GM21717 (cell line): ENCODE results near the gene PRPSAP2.
A peak's percentile ranks its signal among the peaks of the same experiment; 100 is the strongest.
"Not testable (repeated sequence)": the region's sequence is repeated elsewhere in the genome, so short reads cannot be mapped to it uniquely, and the experiment has no call there.

Experiments used
- ATAC-seq: cut with Tn5 transposase; IDR thresholded peaks from one replicate; pipeline ENCODE4 v1.9.1; 2021; ENCODE audit warnings: mild to moderate bottlenecking, moderate library complexity; ENCODE audit not compliant: unreplicated experiment

PRPSAP2 gene, protein sequence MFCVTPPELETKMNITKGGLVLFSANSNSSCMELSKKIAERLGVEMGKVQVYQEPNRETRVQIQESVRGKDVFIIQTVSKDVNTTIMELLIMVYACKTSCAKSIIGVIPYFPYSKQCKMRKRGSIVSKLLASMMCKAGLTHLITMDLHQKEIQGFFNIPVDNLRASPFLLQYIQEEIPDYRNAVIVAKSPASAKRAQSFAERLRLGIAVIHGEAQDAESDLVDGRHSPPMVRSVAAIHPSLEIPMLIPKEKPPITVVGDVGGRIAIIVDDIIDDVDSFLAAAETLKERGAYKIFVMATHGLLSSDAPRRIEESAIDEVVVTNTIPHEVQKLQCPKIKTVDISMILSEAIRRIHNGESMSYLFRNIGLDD

DNA sequence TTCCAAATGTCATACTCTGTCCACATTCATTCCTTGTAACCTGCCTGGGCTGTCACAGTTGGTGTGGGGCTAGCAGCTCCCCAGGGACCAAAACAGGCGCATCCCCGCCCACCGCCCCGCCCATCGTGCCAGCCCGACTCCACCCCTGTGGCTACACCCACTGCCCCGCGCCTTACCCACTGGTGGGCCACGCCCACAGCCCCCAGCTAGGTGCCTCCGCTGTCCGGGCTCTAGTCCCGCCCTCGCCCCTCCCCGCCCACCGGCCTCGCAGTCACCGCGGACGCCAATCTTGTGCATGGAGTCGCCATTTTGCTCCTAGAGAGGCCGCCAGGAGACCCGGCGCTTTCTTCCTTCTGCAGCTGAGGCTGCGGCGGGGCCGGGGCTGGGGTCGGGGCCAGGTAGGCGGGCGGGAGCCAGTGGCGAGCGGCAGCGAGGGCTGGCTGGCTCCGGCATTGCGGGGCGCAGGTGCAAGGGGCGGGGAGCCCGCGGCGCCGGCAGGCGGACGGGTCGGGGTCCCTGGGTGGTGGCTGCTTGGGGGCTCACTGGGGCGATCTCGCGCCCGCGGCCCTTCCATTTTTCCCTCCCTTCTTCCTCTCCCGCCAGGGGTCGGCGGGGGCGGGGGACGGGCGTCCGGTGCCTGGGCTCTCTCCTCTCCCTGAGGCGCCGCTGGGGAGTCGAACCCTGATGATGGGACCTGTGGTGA is at the start of gene PRPSAP2:
PRPSAP2 (plus strand) TSS at position 268 of the 703 bp plus-strand sequence. CDS start 7,703 bp downstream, outside the sequence.
- peak; percentile 42 for ATAC-seq

DNA sequence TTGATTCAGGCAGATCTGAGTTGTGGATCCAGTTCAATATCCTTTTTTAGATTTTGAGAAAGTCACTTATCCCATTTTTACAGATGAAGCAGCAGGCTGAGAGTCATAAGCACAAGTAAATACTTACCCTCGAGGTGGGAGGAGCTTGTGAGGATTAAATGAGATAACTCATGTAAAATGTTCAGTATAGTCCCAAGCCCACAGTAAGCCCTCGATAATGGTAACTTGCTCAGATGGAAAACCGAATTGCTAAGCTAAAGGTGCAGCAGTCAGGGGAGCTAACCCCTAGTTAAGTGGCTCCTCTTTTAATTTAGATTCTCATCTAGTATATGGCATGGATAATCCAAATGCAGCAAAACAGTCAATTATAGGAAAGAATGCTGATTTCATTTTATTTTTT is 42.0 kb upstream of the PRPSAP2 start:
- ATAC-seq: not testable (repeated sequence)

DNA sequence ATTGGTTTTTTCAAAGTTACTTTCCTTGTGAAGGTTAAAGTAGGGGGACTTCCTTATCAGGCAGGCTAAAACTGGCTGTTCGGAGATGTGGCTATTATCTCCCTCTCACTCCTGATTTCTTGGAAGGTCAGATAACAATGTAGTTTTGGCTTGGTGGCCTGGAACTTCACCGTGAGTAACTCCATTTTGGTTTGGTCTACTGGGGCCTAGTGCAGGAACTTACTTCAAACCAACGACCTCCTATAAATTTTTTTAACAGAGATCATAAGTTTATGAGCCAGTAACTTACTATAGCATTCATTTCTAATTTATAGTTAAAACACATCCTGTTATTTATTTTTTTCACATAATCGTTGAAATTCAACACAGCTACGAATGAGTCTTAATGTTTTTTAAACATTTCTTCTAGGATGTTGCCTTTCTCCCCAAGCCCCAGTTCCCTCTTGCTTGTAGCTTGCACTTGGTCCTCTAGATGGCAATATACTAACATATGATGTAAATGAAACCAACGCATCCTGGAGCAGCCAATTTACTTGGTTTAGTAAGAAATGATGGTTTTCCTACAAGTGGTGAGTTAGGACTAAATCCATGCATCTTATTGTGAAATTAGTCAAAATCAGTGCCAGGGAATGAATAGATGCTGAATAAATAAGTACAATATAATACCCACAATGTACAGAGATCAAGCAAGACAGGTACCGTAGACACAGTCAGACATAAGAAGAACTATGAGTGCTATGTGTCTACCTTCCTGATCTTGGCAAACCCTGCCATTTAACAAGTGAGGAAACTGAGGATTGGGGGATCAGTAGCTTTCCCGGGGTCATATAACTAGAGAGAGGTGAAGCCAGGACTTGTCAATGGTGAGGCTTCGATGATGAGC is 41.2 kb upstream of the PRPSAP2 start:
- not testable (repeated sequence) for ATAC-seq

DNA sequence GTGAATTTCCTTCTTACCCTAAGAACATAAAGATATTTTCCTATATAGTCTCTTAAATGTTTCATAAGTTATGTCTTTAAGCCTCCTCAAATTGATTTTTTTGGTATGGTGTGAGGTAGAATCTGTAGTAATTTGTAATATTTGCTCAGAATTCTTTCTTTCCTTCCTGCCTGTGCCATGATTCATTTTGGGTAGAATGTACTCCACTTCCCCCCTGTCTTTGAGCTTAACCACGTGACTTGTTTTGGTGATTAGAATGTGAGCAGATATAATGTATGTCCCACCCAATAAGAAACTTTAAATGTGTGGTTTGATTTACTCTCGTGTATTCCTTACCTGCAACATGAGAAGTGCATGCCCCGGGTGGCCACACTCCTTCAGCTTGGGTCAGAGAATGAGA is 36.5 kb upstream of the PRPSAP2 start:
- not testable (repeated sequence) for ATAC-seq

DNA sequence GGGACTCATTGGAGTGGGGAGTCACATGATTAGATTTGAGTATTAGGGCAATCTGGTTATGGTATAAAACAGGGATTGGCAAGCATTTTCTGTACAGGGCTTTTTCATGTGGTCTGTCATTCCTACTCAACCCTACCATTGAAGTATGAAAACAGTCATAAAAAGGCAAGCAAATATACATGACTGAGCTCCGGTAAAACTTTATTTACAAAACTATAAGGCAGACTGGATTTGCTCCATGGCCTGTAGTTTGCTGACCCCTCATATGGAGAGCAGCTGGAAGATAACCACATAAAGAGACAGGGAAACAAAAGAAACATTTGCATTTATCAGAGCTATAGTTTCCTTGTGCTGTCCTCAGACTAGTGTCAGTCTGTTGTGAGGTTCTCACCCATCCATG is 30.3 kb upstream of the PRPSAP2 start:
- ATAC-seq: not testable (repeated sequence)

DNA sequence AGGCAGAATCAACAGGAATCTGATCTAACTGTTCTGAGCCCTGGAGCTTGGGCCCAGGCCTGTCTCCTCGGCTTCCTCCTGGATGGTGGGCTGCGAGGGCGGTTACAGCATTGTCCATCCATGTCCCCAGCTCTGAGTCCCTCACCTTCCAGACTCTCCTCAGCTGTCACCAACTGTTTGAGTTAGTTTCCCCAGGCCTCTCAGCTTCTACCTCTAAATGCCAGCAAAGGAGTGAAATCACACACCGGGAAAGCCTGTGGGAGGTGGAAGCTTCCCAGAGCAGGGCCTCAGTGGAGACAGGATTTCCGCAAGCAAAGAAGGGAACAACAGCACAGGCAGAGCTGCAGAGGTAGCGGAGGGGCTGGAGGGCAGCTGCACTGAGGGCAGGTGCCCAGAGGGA is 9.4 kb upstream of the PRPSAP2 start:
- no peak for ATAC-seq

DNA sequence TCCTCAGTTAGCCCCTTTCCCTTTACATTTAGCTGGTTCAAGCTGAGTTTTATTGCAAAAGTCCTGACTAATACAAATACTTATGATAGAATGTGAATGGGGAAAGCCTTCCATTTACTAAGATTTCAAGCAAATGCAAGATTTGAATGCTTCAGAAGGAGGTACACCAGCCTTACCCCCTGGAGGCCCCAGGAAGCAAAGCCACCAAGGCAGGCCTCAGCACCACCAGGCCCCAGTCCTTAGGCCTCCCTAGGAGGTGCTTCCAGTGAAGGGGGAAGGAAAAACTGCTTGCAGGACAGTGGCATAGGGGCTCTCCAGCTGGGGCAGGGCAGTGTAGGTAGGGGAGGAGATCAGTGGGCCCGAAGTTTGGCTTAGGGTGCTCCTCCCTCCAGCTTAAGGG is 7.3 kb upstream of the PRPSAP2 start:
- ATAC-seq: no peak

DNA sequence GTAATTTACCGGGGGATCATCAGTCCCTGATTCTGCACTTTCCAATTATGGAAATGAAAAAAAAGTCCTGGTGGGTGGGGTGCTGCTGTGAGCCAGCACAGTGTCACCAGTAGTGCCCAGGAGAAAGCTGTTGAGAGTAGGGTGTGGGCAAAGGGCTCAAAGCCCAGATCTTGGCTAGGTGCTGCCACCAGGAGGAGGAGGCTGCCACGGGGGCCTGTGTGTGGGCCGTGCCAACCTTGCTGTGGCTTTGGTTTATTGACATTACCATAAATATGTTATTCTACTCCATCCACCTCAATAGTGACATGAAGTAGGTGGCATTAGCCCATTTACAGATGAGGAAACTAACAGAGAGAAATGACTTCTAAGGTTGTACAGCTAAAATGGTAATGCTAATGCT is 6.7 kb upstream of the PRPSAP2 start:
- ATAC-seq: no peak

DNA sequence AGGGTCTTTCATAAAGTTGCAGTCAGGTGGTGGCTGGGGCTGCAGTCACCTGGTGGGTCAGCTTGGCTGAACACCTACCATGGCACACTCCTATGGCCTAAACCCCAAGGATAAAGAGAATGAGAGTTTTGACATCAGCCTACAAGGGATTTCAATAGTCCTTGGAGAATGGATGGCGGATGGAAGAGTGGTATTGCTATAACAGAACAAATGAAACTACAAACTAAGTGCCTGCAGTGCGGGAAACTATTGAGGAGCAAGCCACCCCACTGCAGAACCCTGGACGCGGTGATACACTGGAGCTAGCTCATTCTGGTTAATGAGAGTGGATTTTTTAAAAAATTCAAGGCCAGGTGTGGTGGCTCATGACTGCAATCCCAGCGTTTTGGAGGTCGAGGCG is 3.0 kb upstream of the PRPSAP2 start:
- no peak for ATAC-seq

DNA sequence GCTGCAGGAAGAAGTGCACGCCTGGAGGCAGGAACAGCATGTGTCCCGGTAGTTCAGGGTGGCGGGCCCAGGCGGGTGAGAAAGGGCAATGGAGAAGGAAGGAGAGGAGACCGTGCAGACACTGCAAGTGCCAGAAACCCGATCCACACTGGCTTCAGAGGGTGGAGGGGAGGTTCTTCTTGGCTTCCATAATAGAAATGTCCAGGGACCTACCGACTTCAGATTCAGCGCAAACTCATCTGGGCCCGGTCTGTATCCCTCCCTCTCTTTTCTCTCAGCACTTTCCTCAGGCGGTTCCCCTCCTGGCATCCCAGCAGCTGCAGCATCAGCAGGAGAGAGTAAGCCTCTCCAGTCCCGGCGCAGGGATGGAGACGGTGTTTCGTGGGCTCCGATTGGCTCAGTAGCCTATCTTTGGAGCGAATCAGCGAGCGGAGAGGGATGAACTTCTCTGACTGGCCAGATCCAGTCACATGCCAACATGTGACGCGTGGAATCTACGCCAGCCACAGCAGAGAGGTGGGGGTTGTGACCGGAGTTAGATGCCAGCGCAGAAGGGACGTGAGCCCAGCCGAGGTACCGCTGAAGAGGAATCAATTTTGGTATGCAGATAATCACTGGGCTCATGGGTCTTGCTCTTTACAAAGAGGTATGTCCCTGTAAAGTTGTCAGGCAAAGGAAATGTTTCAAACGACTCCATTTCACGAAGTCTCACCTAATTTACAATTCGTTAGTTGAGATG is 1.9 kb upstream of the PRPSAP2 start:
- peak; percentile 63 for ATAC-seq

DNA sequence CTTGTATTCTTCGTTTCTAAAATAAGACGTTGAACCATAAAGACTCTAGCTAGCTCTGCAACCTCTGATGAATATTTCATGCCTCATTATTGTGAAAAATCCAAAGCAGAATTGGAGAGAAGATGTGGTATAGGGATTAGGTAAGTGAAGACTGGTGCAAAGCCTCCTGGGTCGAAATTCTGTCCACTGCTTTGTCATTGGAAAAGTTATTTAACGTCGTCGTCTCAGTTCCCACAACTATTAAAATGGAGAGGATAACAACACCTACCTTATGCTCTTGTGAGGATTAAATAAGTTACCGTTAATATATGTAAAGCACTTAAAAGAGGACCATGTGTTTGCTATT is 1.4 kb upstream of the PRPSAP2 start:
- no peak for ATAC-seq

DNA sequence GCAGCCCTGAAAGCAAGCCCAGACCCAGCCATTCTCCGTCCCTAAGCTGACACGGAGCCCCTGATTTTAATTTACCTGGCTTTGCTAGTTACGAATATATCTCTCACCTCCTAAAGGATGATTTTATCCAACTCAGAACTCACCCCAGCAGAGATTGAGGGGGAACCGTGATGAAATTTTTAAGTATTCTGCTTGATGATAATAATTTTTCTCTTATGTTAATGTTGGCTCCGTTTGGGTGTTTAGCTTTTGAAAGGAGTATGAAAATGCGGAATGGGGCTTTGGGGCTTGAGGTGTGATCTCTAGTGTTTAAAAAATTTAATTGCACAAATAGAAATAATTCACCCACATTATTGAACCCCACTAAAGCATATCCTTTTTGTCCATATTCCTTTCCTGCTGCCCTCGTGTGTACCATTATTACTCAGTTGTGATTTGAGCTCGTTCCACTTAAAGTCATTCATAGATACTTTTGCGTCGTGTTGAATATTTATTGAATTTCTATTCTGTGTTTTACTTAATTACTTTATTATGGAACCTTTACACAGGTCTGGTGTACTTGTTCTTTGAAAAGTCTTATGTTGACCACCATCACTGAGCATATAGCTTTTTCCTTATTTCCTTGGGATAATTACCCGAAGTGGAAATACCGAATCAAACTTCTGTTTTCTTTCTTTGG is 775 bp downstream of the PRPSAP2 start:
- ATAC-seq: no peak

DNA sequence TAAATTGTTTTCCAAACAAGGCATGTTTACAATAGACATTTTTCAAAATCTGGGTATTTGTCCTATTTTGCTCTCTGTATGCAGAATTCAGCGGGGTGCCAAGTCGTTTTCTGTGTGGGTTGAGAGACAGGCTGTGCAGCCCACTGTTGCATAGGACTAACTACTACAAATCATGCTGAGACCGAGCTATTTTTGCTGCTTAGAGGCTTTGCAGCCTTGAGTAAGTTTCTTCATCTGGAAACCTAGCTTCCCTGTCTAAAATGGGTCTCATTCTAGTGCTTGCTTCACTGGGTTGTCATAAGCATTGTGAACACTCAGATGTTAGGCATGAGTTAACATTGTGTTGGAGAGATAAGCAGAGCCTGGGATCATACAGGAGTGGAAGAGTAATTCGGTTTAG is 1.3 kb downstream of the PRPSAP2 start:
- no peak for ATAC-seq

DNA sequence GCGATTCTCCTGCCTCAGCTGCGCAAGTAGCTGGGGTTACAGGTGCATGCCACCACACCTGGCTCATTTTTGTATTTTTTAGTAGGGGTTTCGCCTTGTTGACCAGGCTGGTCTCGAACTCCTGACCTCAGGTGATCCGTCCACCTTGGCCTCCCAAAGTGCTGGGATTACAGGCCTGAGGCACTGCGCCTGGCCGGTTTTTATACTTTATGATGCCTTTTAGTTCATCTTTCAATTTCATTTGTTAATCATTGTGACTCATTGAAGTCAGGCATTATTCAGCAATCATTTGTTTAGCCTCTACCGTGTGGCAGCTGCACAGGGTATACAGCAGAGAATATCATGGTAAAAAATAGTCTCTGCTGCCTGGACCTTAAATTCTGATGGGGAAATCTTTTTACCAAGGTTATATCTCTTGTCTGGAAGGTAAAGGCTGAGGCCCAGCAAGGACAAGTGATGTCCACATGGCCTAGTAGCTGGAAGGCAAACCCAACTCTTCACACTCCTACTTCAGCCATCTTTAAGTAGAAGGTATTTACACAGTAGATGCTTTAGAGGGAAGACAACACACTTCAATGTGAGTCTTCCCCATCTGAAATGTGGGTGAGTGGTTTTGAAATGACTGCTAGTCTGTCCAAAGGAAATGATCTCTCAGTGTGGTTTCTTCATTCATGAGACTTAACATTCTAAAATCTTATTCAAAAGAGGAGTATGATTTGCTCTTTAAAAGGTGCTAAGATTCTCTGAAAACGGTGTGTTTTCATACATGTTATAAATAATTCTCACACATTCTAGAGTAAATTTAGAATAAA is 2.4 kb downstream of the PRPSAP2 start:
- ATAC-seq: no peak

DNA sequence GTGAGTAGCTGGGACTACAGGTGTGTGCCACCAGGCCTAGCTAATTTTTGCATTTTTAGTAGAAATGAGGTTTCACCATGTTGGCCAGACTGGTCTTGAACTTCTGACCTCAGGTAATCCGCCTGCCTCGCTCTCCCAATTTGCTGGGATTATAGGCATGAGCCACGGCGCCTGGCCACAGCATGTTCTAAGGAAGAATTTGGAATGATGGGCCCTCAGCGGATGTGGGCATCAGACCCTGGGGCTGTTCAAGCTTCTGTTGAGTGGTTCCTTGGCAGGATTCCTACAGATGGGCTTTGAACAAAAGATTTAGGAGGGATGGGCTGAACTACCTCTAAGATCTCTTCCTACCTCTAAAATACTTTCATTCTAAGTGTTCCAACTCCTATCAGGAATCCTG is 4.1 kb downstream of the PRPSAP2 start:
- ATAC-seq: no peak

DNA sequence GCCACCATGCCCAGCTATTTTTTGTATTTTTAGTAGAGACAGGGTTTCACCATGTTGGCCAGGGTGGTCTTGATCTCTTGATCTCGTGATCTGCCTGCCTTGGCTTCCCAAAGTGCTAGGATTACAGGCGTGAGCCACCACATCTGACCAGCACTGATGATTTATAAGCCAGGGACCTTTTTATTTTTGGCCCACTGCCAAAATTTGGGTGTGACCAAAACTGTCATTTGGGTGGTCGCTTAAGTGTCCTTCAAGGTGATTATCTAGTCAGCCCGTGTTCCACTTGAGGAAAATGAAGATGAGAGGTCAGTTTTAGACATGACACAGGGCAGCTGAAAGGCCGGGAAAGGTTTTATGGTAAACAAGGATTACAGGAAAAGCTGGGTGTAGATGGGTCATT is 7.1 kb downstream of the PRPSAP2 start:
- ATAC-seq: not testable (repeated sequence)

DNA sequence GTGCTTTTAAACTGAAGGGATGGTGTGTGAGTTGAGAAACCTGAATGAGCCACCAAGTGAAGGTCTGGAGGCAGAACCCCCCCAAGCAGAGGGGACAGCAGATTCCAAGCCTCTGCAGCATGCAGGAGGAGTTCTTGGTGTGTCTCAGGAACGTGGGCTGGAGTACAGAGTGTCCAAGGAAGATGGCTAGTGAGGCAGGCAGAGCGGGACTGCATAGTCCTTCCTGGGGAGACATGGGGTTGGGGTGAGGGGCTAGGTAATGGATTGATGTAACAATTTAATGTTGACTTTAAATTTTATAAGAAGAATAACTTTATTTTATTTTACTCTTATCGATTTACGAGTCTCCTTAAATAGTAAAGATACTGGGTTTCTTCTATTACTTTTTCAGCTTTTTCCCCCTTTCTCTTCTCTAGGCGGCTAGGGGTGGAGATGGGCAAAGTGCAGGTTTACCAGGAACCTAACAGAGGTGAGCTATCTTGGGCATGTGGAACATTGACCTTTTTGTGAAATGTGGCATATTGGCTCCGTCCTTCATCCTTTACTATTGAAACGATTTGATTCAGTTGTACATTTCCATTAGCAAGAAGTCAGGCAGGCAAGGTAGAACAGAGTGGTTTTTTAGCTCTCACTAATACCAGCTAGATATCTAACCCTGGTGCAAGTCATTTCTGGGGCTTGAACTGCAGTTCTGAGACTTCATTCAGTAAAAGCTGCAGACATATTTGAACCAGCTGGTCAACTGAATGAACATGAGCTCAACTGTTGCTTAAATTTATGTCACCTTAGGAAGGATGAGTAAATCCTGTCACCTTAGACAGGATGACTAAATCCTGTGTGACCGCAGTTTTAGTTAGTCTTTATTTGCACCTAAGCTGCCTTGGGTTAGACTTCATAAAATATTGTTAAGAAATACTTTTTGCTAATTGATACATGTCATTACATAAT is 9.2 kb downstream of the PRPSAP2 start:
- ATAC-seq: no peak

DNA sequence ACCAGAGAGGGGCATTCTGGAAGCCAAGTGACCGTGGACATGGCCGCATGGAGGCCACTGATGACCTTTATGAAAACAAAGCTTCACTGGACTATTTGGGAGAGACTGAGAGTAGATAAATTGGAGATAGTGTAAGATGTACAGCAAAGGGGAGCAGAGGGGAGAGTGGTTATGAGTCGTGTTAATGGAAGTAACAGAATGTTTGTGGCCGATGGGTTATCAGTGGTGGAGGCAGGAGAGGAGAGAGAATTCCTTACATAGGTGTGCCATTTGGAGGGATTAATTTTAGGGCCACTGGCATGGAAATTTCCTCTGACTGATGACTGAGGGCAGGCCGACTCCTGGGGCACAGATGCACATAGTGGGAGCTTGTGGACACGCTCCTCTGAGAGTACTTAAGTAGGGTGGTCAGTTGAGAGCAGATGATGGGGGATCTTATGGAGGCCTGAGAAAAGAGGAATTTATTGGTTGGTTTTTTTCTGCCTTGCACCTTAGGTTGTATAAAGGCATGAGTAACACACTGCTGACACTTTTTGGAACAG is 19.2 kb downstream of the PRPSAP2 start:
- no peak for ATAC-seq
